Sciatic nerve (tissue), 2 donors: Measurements from ENCODE around the gene AFAP1L2. TPM values are rescaled to one million over a fixed set of nuclear protein-coding genes. Genes with fewer than 3 reads are reported as not detected.

Experiments
- ATAC-seq: fragments of 200-7000 bp; cut with Tn5 transposase; one replicate; pipeline ENCODE4 v1.9.1; 2020; ENCODE audit warnings: mild to moderate bottlenecking, moderate library complexity
- DNase-seq: peaks from one replicate; pipeline ENCODE4 v3.0.0-alpha.2; 2020; ENCODE audit warnings: low spot score
- intact Hi-C: fragments of 100-400 bp; cut with DNase I; formaldehyde crosslinking; loops from one replicate; pipeline ENCODE4 v1.14.2; 2022
- total RNA-seq: library from RNA; stranded (reverse); fragmentation: NEBNext Ultra II Directional; extraction: Animal tissue kit (Norgen Biotek cat#: 25700); gene quantifications from one replicate; pipeline ENCODE4 v1.2.1, GENCODE V29; 2021
- donor health status: DM: no; HTN: no; CAD: no.
- donor health status: DM: no; HTN: no; CAD: no.

AFAP1L2 gene
- total RNA-seq, 1 donor from 2014 or later: 144 TPM

- no peak for ATAC-seq
- intact Hi-C loops: no loop called here
These were observed 133.1 kb downstream of the AFAP1L2 start for GRCh38 chr10:114271075-114271778.

GRCh38 chr10:114266521-114266920 is 137.8 kb downstream of the AFAP1L2 start:
- intact Hi-C loops: no loop called here
- ATAC-seq (no peak), DNase-seq (no peak)

More at GRCh38 chr10:114271075-114271778, 133.1 kb downstream of the AFAP1L2 start:
- DNase-seq: no peak

- intact Hi-C loops: no loop called here
- peak; percentile 85 for ATAC-seq
- DNase-seq: no peak
These were observed 138.8 kb downstream of the AFAP1L2 start for GRCh38 chr10:114265392-114266053.

DNA sequence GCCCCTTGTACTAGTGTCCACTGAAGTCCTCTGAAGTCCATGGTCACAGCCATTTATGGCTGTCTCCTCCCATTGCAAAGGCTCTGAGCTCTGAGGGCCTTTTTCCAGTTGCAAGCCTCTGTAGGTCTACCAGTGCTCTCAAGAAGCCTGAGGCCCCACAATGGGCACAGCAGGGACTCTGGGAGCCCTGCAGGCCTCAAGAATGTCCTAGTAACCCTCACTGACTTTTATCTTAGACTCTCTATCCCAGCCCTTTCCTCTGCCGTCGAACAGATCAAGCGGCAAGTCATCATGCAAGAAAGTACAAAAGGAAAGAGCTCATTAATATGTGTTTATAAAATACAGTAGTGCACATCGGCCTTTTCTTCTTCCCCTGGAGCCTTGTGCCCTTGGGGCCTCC is 141.8 kb downstream of the AFAP1L2 start:
- intact Hi-C loops: no loop called here
- ATAC-seq: no peak
- no peak for DNase-seq

GRCh38 chr10:114261076-114261475 is 143.2 kb downstream of the AFAP1L2 start:
- DNase-seq (no peak), ATAC-seq (no peak)
- intact Hi-C loops: no loop called here

DNA sequence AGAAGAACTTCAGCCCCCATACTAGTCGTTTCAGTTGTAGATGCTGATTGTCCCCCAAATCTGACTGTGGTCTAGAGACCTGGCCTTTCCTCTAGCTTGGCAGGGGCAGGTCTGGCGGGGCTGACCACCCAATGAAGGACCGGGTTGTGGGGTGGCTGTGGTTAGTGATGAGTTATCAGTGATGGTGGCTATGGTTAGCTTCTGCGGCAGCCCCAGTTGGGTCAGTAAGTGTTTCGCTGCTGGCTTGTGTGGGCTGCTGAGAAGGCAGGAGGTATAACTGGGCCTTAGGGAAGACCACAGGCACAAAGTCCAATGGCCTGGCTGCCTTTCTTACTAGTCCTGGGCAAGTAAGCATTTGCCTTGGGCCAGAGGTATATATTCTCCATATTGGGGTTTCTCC is 143.9 kb downstream of the AFAP1L2 start:
- intact Hi-C loops: no loop called here
- ATAC-seq: no peak
- no peak for DNase-seq

GRCh38 chr10:114259824-114260223 is 144.5 kb downstream of the AFAP1L2 start:
- ATAC-seq: peak; percentile 47
- intact Hi-C loops: no loop called here
- DNase-seq: no peak

DNA sequence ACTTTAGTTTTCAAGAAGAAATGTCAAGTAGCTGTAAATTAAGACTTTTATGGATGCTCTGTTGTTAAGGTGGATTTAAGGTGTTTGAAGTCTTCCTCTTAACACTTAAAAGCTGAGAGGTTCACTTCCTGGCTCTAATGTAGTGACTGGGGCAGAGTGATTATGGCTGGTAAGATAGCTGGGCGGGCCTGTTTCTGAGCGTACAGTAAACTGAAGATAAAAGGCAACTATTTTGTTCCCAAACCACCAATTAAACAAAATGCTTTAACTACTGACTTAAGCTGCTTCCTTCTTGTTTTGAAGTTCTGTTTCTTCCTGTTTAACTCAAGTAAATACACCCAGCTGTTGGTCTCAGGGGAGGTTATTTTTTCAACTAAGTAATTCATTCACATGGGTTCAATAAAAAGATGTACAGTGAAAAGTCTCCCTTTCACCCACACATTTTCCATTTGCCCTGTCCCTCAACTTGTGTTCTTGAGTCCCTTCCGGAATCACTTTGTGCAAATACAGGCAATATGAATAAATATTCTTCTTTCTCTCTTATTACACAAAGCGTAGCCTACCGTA is 145.9 kb downstream of the AFAP1L2 start:
- ATAC-seq (no peak), DNase-seq (no peak)
- intact Hi-C loops: no loop called here

DNA sequence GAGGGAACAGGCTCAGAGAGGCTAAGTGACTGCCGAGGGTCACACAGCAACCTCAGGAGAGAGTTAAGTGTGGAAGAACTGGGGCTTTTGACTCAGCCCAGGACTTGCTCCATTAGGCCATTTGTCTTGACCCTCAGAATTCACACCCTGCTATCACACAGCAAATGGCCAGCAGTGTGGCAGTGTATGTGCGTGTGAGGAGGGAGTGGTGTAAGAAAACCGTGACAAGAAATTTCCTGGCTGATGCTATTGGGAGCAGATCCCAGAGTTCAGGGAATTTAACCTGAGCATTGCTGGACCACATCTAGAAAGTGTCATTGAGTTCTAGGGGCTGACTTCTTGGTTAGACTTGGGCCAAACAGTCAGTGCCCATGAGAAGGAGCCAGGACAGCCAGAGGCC is 146.8 kb downstream of the AFAP1L2 start:
- intact Hi-C loops: no loop called here
- ATAC-seq: peak; percentile 76
- no peak for DNase-seq

DNA sequence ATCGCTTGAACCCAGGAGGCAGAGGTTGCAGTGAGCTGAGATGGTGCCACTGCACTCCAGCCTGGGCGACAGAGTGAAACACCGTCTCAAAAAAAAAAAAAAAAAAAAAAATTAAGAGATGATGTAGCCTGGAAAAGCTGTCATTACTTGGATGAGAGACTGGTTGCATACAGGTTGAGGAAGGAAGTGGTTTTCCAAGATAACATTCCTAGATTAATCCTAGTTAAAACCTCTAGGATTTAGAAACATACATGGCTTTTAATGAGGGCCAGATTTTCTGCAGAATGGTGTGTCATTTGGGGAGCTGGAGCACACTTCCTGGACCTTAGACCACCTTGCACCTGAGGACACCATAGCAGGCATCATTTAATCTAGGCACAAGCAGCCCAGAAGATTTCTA is 147.5 kb downstream of the AFAP1L2 start:
- intact Hi-C loops: no loop called here
- ATAC-seq (no peak), DNase-seq (no peak)

DNA sequence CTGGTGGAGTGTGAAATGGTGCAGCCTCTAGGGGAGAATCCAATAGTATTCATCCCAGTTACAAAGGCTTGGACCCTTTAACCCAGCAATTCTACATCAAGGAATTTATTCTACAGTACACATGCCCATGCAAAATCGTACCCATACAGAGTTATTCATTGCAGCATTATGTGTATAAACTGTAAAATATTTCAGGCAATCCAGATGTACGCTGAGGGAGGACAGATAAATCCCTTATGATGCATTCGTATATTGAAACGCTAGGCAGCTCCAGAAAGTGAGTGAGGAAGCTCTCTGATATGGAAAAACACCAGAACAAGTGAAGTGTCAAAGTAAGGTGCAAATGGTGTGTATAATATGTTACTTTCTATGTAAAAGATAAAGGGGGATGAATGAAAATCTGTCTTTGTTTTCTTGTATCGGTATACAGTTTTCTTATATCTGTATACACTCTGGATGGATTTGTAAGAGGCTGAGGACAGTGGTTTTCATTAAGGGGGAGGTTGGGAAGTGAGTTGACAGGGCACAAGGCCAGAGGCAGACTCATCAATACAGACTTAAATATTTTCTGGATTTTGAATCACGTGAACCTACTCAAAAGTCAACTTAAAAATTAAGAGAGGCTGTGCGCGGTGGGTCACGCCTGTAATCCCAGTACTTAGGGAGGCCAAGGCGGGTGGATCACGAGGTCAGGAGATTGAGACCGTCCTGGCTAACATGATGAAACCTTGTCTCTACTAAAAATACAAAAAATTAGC is 148.1 kb downstream of the AFAP1L2 start:
- DNase-seq (no peak), ATAC-seq (no peak)
- intact Hi-C loops: no loop called here

DNA sequence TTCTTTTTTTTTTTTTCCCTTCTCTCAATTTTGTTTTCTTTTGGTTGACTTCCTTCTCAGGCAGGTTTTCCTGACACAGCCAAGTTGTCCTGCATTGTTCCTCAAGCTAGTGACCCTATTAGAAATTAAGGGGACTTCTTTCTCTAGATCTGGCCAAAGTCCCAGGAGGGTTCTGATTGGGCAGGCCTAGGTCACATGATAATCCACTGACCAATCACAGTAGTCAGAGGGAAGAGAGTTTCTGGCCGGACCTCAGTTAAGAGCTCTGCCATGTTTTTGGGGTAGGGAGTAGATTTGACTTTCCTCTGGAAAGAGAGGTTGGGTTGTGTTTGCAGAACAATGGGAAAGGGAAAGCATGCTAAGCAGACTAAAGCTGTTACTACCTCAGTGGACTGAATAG is 149.1 kb downstream of the AFAP1L2 start:
- ATAC-seq (no peak), DNase-seq (no peak)
- intact Hi-C loops: no loop called here

- no peak for ATAC-seq
- intact Hi-C loops: no loop called here
- DNase-seq: no peak
These were observed 151.4 kb downstream of the AFAP1L2 start for GRCh38 chr10:114252883-114253282.

DNA sequence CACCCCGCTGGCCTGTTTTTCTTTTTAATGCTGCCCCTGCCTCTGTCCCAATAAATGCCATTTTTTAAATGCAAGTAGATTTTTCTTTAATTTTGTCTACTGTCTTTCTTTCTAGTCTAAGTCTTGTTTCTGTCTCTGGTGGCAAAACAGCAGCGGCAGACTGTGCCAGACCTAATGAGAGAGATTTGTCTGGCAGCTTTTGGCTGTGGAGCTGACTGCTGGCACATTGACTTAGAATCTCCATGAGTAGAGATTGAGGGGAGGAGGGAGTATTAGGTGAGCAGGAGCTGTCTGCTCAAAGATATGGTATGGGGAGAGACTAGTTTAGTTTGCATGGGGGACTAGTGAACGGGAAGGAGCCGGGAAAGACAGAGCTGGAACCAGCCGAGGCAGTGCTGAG is 152.2 kb downstream of the AFAP1L2 start:
- DNase-seq (no peak), ATAC-seq (no peak)
- intact Hi-C loops: no loop called here

- DNase-seq (no peak), ATAC-seq (no peak)
- intact Hi-C loops: no loop called here
These were observed 153.6 kb downstream of the AFAP1L2 start for GRCh38 chr10:114250716-114251115.

- no peak for DNase-seq
- no peak for ATAC-seq
- intact Hi-C loops: no loop called here
These were observed 154.1 kb downstream of the AFAP1L2 start for GRCh38 chr10:114250236-114250635.

- intact Hi-C loops: no loop called here
- DNase-seq (no peak), ATAC-seq (peak; percentile 31)
These were observed 157.5 kb downstream of the AFAP1L2 start for GRCh38 chr10:114246679-114247305.

DNA sequence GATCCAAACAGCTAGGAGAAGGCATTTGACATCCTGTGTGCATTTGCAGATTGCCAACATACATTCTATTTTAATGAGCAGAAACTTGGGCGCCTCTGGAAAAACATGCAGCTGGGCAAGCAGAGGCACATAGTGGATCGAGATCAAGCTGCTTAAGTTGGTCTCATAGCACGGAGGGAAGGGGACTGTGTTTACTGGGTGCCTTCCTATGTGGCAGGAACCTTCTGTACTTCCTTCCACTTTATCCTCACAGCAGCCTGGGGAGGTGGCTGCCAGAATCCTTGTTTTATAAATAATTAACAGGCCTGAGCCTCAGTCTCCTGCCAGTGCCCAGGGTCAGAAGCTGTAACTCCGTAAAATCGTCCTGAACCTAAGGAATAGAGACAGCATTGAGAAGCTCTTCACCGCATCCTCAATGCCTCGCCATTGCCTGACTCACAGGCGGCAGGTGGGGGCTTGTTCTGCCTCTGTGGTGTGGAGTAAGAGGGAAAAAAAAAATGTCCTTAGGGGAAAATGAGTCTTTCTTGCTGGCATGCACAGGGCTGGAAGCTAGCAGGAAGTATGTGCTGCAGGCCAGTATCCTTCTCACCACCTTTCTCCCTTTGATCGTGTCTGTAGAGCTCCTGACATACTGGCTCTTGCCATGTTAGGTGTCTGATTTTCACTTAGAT is 159.0 kb downstream of the AFAP1L2 start:
- ATAC-seq (no peak), DNase-seq (no peak)
- intact Hi-C loops: no loop called here
